ENCODE data around the gene RWDD3.

- TF ChIP-seq CTCF (optimal IDR thresholded peaks at IDR 0.05 in 1 of 3, IDR thresholded peaks at IDR 0.05 in 1 of 3, conservative IDR thresholded peaks at IDR 0.05 in 1 of 3; ENCODE audit: extremely low read depth in 1 of 3, insufficient read depth in 2 of 3, low read length in 3 of 3) (no peak), EZH2 (IDR thresholded peaks at IDR 0.05; ENCODE audit: low read length) (no peak)
Measured at GRCh38 chr1:95284420-95284819, 50.4 kb downstream of the RWDD3 start.

Data from keratinocyte (primary cell).